H9 (cell line): ENCODE results near the gene RASGRF2. TPM values are rescaled to one million over a fixed set of nuclear protein-coding genes. Genes with fewer than 3 reads are reported as not detected.

Experiments
- DNase-seq: peaks from one replicate; pipeline ENCODE4 v3.0.0-alpha.2; 2017
- H2AFZ ChIP-seq: one replicate; pipeline ENCODE4 v1.6.1; 2013; ENCODE audit warnings: mild to moderate bottlenecking, low read length, control low read depth, moderate library complexity
- H2AK5ac ChIP-seq: 2 replicates; pipeline ENCODE4 v1.6.1; 2013; ENCODE audit warnings: low read length, control low read depth, mixed read lengths; ENCODE audit not compliant: insufficient read length
- H2BK120ac ChIP-seq: one replicate; pipeline ENCODE4 v1.6.1; 2013; ENCODE audit warnings: low read depth, mild to moderate bottlenecking, low read length, control low read depth, inconsistent platforms; ENCODE audit not compliant: poor library complexity, severe bottlenecking
- H2BK12ac ChIP-seq: 2 replicates; pipeline ENCODE4 v1.6.1; 2013; ENCODE audit warnings: low read length, control low read depth, mixed read lengths, low read depth; ENCODE audit not compliant: insufficient read length
- H2BK15ac ChIP-seq: 2 replicates; pipeline ENCODE4 v1.6.1; 2013; ENCODE audit warnings: low read depth, low read length, control low read depth
- H2BK20ac ChIP-seq: one replicate; pipeline ENCODE4 v1.6.1; 2013; ENCODE audit warnings: low read depth, mild to moderate bottlenecking, low read length, control low read depth, inconsistent platforms; ENCODE audit not compliant: poor library complexity, severe bottlenecking
- H2BK5ac ChIP-seq: 2 replicates; pipeline ENCODE4 v1.6.1; 2013; ENCODE audit warnings: low read length, control low read depth, mixed read lengths; ENCODE audit not compliant: insufficient read length
- H3K14ac ChIP-seq: 2 replicates; pipeline ENCODE4 v1.6.1; 2013; ENCODE audit warnings: low read length, control low read depth; ENCODE audit not compliant: insufficient read depth
- H3K18ac ChIP-seq: 2 replicates; pipeline ENCODE4 v1.6.1; 2013; ENCODE audit warnings: low read depth, mild to moderate bottlenecking, mixed read lengths, low read length, control low read depth; ENCODE audit not compliant: insufficient read length
- H3K23ac ChIP-seq: 2 replicates; pipeline ENCODE4 v1.6.1; 2013; ENCODE audit warnings: low read length, control low read depth, mixed read lengths, low read depth; ENCODE audit not compliant: insufficient read length
- H3K23me2 ChIP-seq: 2 replicates; pipeline ENCODE4 v1.6.1; 2013; ENCODE audit warnings: low read depth, mild to moderate bottlenecking, mixed read lengths, low read length, control low read depth; ENCODE audit not compliant: insufficient read length, poor library complexity, severe bottlenecking
- H3K27ac ChIP-seq: 2 replicates; pipeline ENCODE4 v1.5.1; 2013; ENCODE audit warnings: low read length, control low read depth, mixed read lengths, low read depth; ENCODE audit not compliant: insufficient read length
- H3K27me3 ChIP-seq: 2 replicates; pipeline ENCODE4 v1.6.1; 2013; ENCODE audit warnings: low read length, control low read depth, inconsistent platforms; ENCODE audit not compliant: insufficient read depth
- H3K4ac ChIP-seq: 2 replicates; pipeline ENCODE4 v1.6.1; 2013; ENCODE audit warnings: low read depth, mild to moderate bottlenecking, control low read depth, inconsistent platforms, low read length, moderate library complexity
- H3K4me1 ChIP-seq: 2 replicates; pipeline ENCODE4 v1.6.1; 2013; ENCODE audit warnings: low read length, control low read depth, inconsistent platforms; ENCODE audit not compliant: insufficient read depth
- H3K4me2 ChIP-seq: 2 replicates; pipeline ENCODE4 v1.6.1; 2013; ENCODE audit warnings: low read length, control low read depth, mixed read lengths; ENCODE audit not compliant: insufficient read length, insufficient read depth
- H3K56ac ChIP-seq: 2 replicates; pipeline ENCODE4 v1.6.1; 2013; ENCODE audit warnings: low read depth, mild to moderate bottlenecking, mixed read lengths, low read length, control low read depth; ENCODE audit not compliant: insufficient read length
- H3K79me1 ChIP-seq: 2 replicates; pipeline ENCODE4 v1.6.1; 2013; ENCODE audit warnings: low read depth, mild to moderate bottlenecking, moderate library complexity, low read length, control low read depth, inconsistent platforms; ENCODE audit not compliant: insufficient read depth, poor library complexity, severe bottlenecking
- H3K79me2 ChIP-seq: 2 replicates; pipeline ENCODE4 v1.6.1; 2013; ENCODE audit warnings: low read length, control low read depth, inconsistent platforms; ENCODE audit not compliant: insufficient read depth
- H3K9ac ChIP-seq: 2 replicates; pipeline ENCODE4 v1.6.1; 2013; ENCODE audit warnings: low read length, control low read depth, mixed read lengths; ENCODE audit not compliant: insufficient read length; ENCODE audit errors: extremely low read depth
- H3K9me3 ChIP-seq: one replicate; pipeline ENCODE4 v1.6.1; 2013; ENCODE audit warnings: low read depth, low read length, inconsistent platforms; ENCODE audit not compliant: control insufficient read depth
- H3T11ph ChIP-seq: one replicate; pipeline ENCODE4 v1.6.1; 2013; ENCODE audit warnings: mild to moderate bottlenecking, low read length, control low read depth, inconsistent platforms
- H4K20me1 ChIP-seq: one replicate; pipeline ENCODE4 v1.6.1; 2013; ENCODE audit not compliant: control insufficient read depth, insufficient read length, insufficient read depth
- H4K5ac ChIP-seq: 2 replicates; pipeline ENCODE4 v1.6.1; 2013; ENCODE audit warnings: low read depth, mild to moderate bottlenecking, mixed read lengths, low read length, control low read depth; ENCODE audit not compliant: insufficient read length
- H4K8ac ChIP-seq: replicated peaks from 2 replicates; pipeline ENCODE4 v1.6.1; 2013; ENCODE audit warnings: low read length, control low read depth, mixed read lengths, low read depth; ENCODE audit not compliant: insufficient read length
- H4K91ac ChIP-seq: 2 replicates; pipeline ENCODE4 v1.6.1; 2013; ENCODE audit warnings: low read depth, mild to moderate bottlenecking, moderate library complexity, mixed read lengths, low read length, control low read depth; ENCODE audit not compliant: insufficient read length
- H3K27ac Mint-ChIP-seq, 3 experiments: 2 replicates in 2 of 3; 3 replicates in 1 of 3; pipeline ENCODE4 v1.8.0; 2020 to 2021; ENCODE audit warnings: mixed read lengths in 3 of 3, mild to moderate bottlenecking in 1 of 3, moderate library complexity in 1 of 3
- H3K27me3 Mint-ChIP-seq: 2 replicates; pipeline ENCODE4 v1.8.0; 2021; ENCODE audit warnings: low read depth, mild to moderate bottlenecking, moderate library complexity, mixed read lengths
- H3K36me3 Mint-ChIP-seq, 3 experiments: 2 replicates in 2 of 3; 3 replicates in 1 of 3; pipeline ENCODE4 v1.8.0; 2020 to 2021; ENCODE audit warnings: low read depth in 3 of 3, mixed read lengths in 3 of 3; ENCODE audit not compliant: insufficient read depth in 1 of 3
- H3K4me1 Mint-ChIP-seq, 2 experiments: 2 replicates each; pipeline ENCODE4 v1.8.0; 2020; ENCODE audit warnings: mixed read lengths in 2 of 2
- H3K4me3 Mint-ChIP-seq, 2 experiments: 2 replicates in 1 of 2; 3 replicates in 1 of 2; pipeline ENCODE4 v1.8.0; 2020 to 2021; ENCODE audit warnings: mild to moderate bottlenecking in 2 of 2, mixed read lengths in 2 of 2, moderate library complexity in 1 of 2
- H3K9me3 Mint-ChIP-seq, 2 experiments: 2 replicates in 1 of 2; 3 replicates in 1 of 2; pipeline ENCODE4 v1.8.0; 2020; ENCODE audit warnings: mild to moderate bottlenecking in 2 of 2, mixed read lengths in 2 of 2, moderate library complexity in 1 of 2
- WGBS: extraction: QIAGEN DNeasy Blood & Tissue Kit; methylation state at CpG from one replicate; pipeline ENCODE4 v1.1.7; 2013; ENCODE audit warnings: missing lambda C conversion rate, low lambda C conversion rate, mixed read lengths; ENCODE audit not compliant: insufficient read length; ENCODE audit errors: extremely low coverage; 5-methylcytosine and 5-hydroxymethylcytosine counted together
- total RNA-seq: library from RNA; stranded (reverse); gene quantifications from 2 replicates; pipeline ENCODE4 v1.2.1, GENCODE V29; 2021
- TF ChIP-seq, protein P1 (sequence below): fragments of 200-600 bp; sonication (generic); conservative IDR thresholded peaks from 3 replicates; pipeline ENCODE4 v1.8.0; 2021; ENCODE audit warnings: antibody characterized with exemption, mild to moderate bottlenecking

RASGRF2 gene
- total RNA-seq, 1 experiment from 2014 or later, result 13.5 TPM

- Histone ChIP-seq H2AK5ac (no peak overlapping the region), H3K23ac (no peak overlapping the region), H2BK15ac (no peak overlapping the region), H2BK120ac (no peak overlapping the region), H3T11ph (no peak overlapping the region), H2BK5ac (no peak overlapping the region), H2AFZ (no peak overlapping the region), H4K91ac (no peak overlapping the region), H3K27ac (no peak overlapping the region), H2BK20ac (no peak overlapping the region), H3K14ac (no peak overlapping the region), H3K56ac (no peak overlapping the region), H3K79me2 (no peaks in the 10 kb centered on the region), H4K20me1 (peaks cover 2% of the 10 kb centered on the region), H3K4me2 (no peak overlapping the region), H3K9me3 (no peaks in the 10 kb centered on the region), H3K23me2 (no peaks in the 10 kb centered on the region), H3K79me1 (no peaks in the 10 kb centered on the region), H4K5ac (no peak overlapping the region), H3K18ac (no peak overlapping the region), H3K9ac (no peak overlapping the region), H3K27me3 (no peaks in the 10 kb centered on the region), H2BK12ac (no peak overlapping the region), H3K4ac (no peak overlapping the region), H4K8ac (no peak overlapping the region), H3K4me1 (no peaks in the 10 kb centered on the region)
- H3K27me3 Mint-ChIP-seq, result no peaks in the 10 kb centered on the region
- H3K4me3 Mint-ChIP-seq, result no peak overlapping the region
- peak overlapping the region in 2 of 3 experiments; percentile 8 to 62; a peak in 1 of 7 replicates for H3K27ac Mint-ChIP-seq
- peaks cover 4 to 12% (median 10%) of the 10 kb centered on the region in 3 experiments; a peak in 5 of 7 replicates for H3K36me3 Mint-ChIP-seq
- TF ChIP-seq, protein P1, sequence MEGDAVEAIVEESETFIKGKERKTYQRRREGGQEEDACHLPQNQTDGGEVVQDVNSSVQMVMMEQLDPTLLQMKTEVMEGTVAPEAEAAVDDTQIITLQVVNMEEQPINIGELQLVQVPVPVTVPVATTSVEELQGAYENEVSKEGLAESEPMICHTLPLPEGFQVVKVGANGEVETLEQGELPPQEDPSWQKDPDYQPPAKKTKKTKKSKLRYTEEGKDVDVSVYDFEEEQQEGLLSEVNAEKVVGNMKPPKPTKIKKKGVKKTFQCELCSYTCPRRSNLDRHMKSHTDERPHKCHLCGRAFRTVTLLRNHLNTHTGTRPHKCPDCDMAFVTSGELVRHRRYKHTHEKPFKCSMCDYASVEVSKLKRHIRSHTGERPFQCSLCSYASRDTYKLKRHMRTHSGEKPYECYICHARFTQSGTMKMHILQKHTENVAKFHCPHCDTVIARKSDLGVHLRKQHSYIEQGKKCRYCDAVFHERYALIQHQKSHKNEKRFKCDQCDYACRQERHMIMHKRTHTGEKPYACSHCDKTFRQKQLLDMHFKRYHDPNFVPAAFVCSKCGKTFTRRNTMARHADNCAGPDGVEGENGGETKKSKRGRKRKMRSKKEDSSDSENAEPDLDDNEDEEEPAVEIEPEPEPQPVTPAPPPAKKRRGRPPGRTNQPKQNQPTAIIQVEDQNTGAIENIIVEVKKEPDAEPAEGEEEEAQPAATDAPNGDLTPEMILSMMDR, result no peak
- H3K4me1 Mint-ChIP-seq, result peaks cover 35 to 36% of the 10 kb centered on the region in 2 experiments
- WGBS, result no CpG with 5 or more reads among the region's 3 CpGs
- no peak for DNase-seq
- no peaks in the 10 kb centered on the region for H3K9me3 Mint-ChIP-seq
Observed at GRCh38 chr5:81247441-81247972, 287.3 kb downstream of the RASGRF2 start.
